Trophoblast cell (in vitro differentiated cells and primary cell): Measurements from ENCODE around the gene MAGI1.

ENCODE experiments used
- DNase-seq, 2 donors: peaks; one replicate each; pipeline ENCODE4 v3.0.0-alpha.2; 2016
- H2AFZ ChIP-seq: 2 replicates; pipeline ENCODE4 v1.6.1; 2013; ENCODE audit warnings: low read length, moderate library complexity, mild to moderate bottlenecking; ENCODE audit not compliant: insufficient read depth, poor library complexity
- H2AK5ac ChIP-seq: 2 replicates; pipeline ENCODE4 v1.6.1; 2013; ENCODE audit warnings: mild to moderate bottlenecking, low read length
- H2BK120ac ChIP-seq: 2 replicates; pipeline ENCODE4 v1.6.1; 2013; ENCODE audit warnings: low read length, mild to moderate bottlenecking, moderate library complexity; ENCODE audit not compliant: insufficient read depth, poor library complexity
- H2BK12ac ChIP-seq: 2 replicates; pipeline ENCODE4 v1.6.1; 2013; ENCODE audit warnings: mild to moderate bottlenecking, low read length, moderate library complexity
- H2BK5ac ChIP-seq: 2 replicates; pipeline ENCODE4 v1.6.1; 2013; ENCODE audit warnings: low read length, low read depth, moderate library complexity, mild to moderate bottlenecking; ENCODE audit not compliant: poor library complexity
- H3K14ac ChIP-seq: 2 replicates; pipeline ENCODE4 v1.6.1; 2013; ENCODE audit warnings: mild to moderate bottlenecking, low read length
- H3K18ac ChIP-seq: 2 replicates; pipeline ENCODE4 v1.6.1; 2013; ENCODE audit warnings: mild to moderate bottlenecking, low read length
- H3K23ac ChIP-seq: 2 replicates; pipeline ENCODE4 v1.6.1; 2013; ENCODE audit warnings: low read length
- H3K27ac ChIP-seq: 2 replicates; pipeline ENCODE4 v1.5.1; 2013; ENCODE audit warnings: low read depth, mild to moderate bottlenecking, inconsistent platforms, low read length, moderate library complexity
- H3K27me3 ChIP-seq: 2 replicates; pipeline ENCODE4 v1.6.1; 2013; ENCODE audit warnings: inconsistent platforms, mild to moderate bottlenecking, low read length, moderate library complexity; ENCODE audit not compliant: insufficient read depth
- H3K36me3 ChIP-seq, 2 experiments: 1 replicate in 1 of 2; 2 replicates in 1 of 2; pipeline ENCODE4 v1.6.1; 2013; ENCODE audit warnings: low read length in 2 of 2, mild to moderate bottlenecking in 2 of 2, moderate library complexity in 1 of 2; ENCODE audit not compliant: insufficient read depth in 2 of 2, control insufficient read depth in 1 of 2
- H3K4ac ChIP-seq: 2 replicates; pipeline ENCODE4 v1.6.1; 2013; ENCODE audit warnings: low read depth, mild to moderate bottlenecking, low read length, moderate library complexity
- H3K4me1 ChIP-seq, 2 experiments: 1 replicate in 1 of 2; 2 replicates in 1 of 2; pipeline ENCODE4 v1.6.1; 2013; ENCODE audit warnings: low read length in 2 of 2, mild to moderate bottlenecking in 2 of 2, moderate library complexity in 1 of 2; ENCODE audit not compliant: insufficient read depth in 2 of 2, control insufficient read depth in 1 of 2
- H3K4me2 ChIP-seq: 2 replicates; pipeline ENCODE4 v1.6.1; 2013; ENCODE audit warnings: inconsistent platforms, mild to moderate bottlenecking, low read length, moderate library complexity
- H3K4me3 ChIP-seq: 2 replicates; pipeline ENCODE4 v1.5.1; 2013; ENCODE audit warnings: mild to moderate bottlenecking, low read depth, low read length, inconsistent platforms
- H3K79me1 ChIP-seq: one replicate; pipeline ENCODE4 v1.6.1; 2013; ENCODE audit warnings: low read length
- H3K79me2 ChIP-seq: 2 replicates; pipeline ENCODE4 v1.6.1; 2013; ENCODE audit warnings: low read length, mild to moderate bottlenecking; ENCODE audit not compliant: control insufficient read depth, insufficient read depth, poor library complexity
- H3K9ac ChIP-seq: 2 replicates; pipeline ENCODE4 v1.6.1; 2013; ENCODE audit warnings: mild to moderate bottlenecking, low read length
- H3K9me3 ChIP-seq: 2 replicates; pipeline ENCODE4 v1.6.1; 2013; ENCODE audit warnings: low read depth, mild to moderate bottlenecking, control low read depth, inconsistent platforms, low read length; ENCODE audit not compliant: insufficient read depth
- H4K12ac ChIP-seq: 2 replicates; pipeline ENCODE4 v1.6.1; 2013; ENCODE audit warnings: low read depth, mild to moderate bottlenecking, low read length, moderate library complexity
- H4K8ac ChIP-seq: 2 replicates; pipeline ENCODE4 v1.6.1; 2013; ENCODE audit warnings: low read depth, mild to moderate bottlenecking, low read length, moderate library complexity
- H4K91ac ChIP-seq: one replicate; pipeline ENCODE4 v1.6.1; 2013; ENCODE audit warnings: low read depth, mild to moderate bottlenecking, low read length, moderate library complexity
- WGBS: extraction: QIAGEN DNeasy Blood & Tissue Kit; methylation state at CpG from one replicate; pipeline ENCODE4 v1.1.7; 2013; ENCODE audit warnings: missing lambda C conversion rate; ENCODE audit not compliant: insufficient read length, insufficient coverage; ENCODE audit errors: extremely low coverage; 5-methylcytosine and 5-hydroxymethylcytosine counted together

The MAGI1 gene

GRCh38 chr3:65796676-65797075 lies 242.0 kb downstream of the MAGI1 start:
- H3K27me3 ChIP-seq, result no peaks in the 10 kb centered on the region
- no CpG with 5 or more reads among the region's 4 CpGs for WGBS
- no peak overlapping the region for H3K27ac ChIP-seq
- no peak overlapping the region for H2BK120ac ChIP-seq
- no peaks in the 10 kb centered on the region for H3K9me3 ChIP-seq
- no peak overlapping the region for H2BK5ac ChIP-seq
- H4K12ac ChIP-seq, result no peak overlapping the region
- H3K4me3 ChIP-seq, result no peak overlapping the region
- no peak overlapping the region for H2AFZ ChIP-seq
- H4K91ac ChIP-seq, result no peak overlapping the region
- H3K9ac ChIP-seq, result no peak overlapping the region
- H2BK12ac ChIP-seq, result no peak overlapping the region
- H3K14ac ChIP-seq, result no peak overlapping the region
- H3K4me1 ChIP-seq, result peaks cover 7 to 9% of the 10 kb centered on the region in 2 experiments
- H3K79me1 ChIP-seq, result peaks cover 8% of the 10 kb centered on the region
- H3K23ac ChIP-seq, result no peak overlapping the region
- no peak overlapping the region for H4K8ac ChIP-seq
- no peaks in the 10 kb centered on the region for H3K36me3 ChIP-seq
- H3K4ac ChIP-seq, result no peak overlapping the region
- peak; percentile 10 to 25 for DNase-seq
- no peak overlapping the region for H3K18ac ChIP-seq
- no peaks in the 10 kb centered on the region for H3K79me2 ChIP-seq
- H3K4me2 ChIP-seq, result no peak overlapping the region
- H2AK5ac ChIP-seq, result no peak overlapping the region

GRCh38 chr3:65795166-65795565 lies 243.6 kb downstream of the MAGI1 start:
- no CpG with 5 or more reads among the region's 2 CpGs for WGBS
- no peak overlapping the region for H4K91ac ChIP-seq
- no peak overlapping the region for H3K4me3 ChIP-seq
- H4K12ac ChIP-seq, result no peak overlapping the region
- H3K4me2 ChIP-seq, result no peak overlapping the region
- no peak overlapping the region for H2BK5ac ChIP-seq
- H2BK12ac ChIP-seq, result no peak overlapping the region
- DNase-seq, result no peak
- no peak overlapping the region for H2AFZ ChIP-seq
- H3K79me1 ChIP-seq, result peaks cover 8% of the 10 kb centered on the region
- H3K79me2 ChIP-seq, result no peaks in the 10 kb centered on the region
- peaks cover 1% of the 10 kb centered on the region for H3K9me3 ChIP-seq
- H2AK5ac ChIP-seq, result no peak overlapping the region
- no peak overlapping the region for H3K14ac ChIP-seq
- no peaks in the 10 kb centered on the region for H3K27me3 ChIP-seq
- H4K8ac ChIP-seq, result no peak overlapping the region
- H3K23ac ChIP-seq, result no peak overlapping the region
- no peak overlapping the region for H3K18ac ChIP-seq
- H3K36me3 ChIP-seq, result no peaks in the 10 kb centered on the region
- H2BK120ac ChIP-seq, result no peak overlapping the region
- H3K27ac ChIP-seq, result no peak overlapping the region
- H3K4ac ChIP-seq, result no peak overlapping the region
- no peak overlapping the region for H3K9ac ChIP-seq
- peaks cover 7 to 9% of the 10 kb centered on the region in 2 experiments for H3K4me1 ChIP-seq

- Histone ChIP-seq H3K9me3 (peaks cover 1% of the 10 kb centered on the region), H2BK5ac (no peak overlapping the region), H3K36me3 (no peaks in the 10 kb centered on the region), H4K91ac (no peak overlapping the region), H2AK5ac (no peak overlapping the region), H3K4ac (no peak overlapping the region), H4K12ac (no peak overlapping the region), H3K79me2 (no peaks in the 10 kb centered on the region), H3K4me3 (no peak overlapping the region), H3K27ac (peak overlapping the region; percentile 30), H3K14ac (no peak overlapping the region), H3K27me3 (no peaks in the 10 kb centered on the region), H3K4me2 (peak overlapping the region; percentile 34), H2AFZ (no peak overlapping the region), H3K9ac (no peak overlapping the region), H2BK12ac (no peak overlapping the region), H3K4me1 (peaks cover 7 to 9% of the 10 kb centered on the region in 2 experiments), H4K8ac (no peak overlapping the region), H3K23ac (no peak overlapping the region), H3K18ac (no peak overlapping the region), H2BK120ac (no peak overlapping the region), H3K79me1 (peaks cover 8% of the 10 kb centered on the region)
- peak; percentile 3 to 73 for DNase-seq
- no CpG with 5 or more reads among the region's 8 CpGs for WGBS
Observed at GRCh38 chr3:65793495-65794200, 245.1 kb downstream of the MAGI1 start.

GRCh38 chr3:65788461-65788860 lies 250.3 kb downstream of the MAGI1 start:
- Histone ChIP-seq H3K36me3 (no peaks in the 10 kb centered on the region), H3K27ac (no peak overlapping the region), H2BK12ac (no peak overlapping the region), H3K27me3 (no peaks in the 10 kb centered on the region), H4K91ac (no peak overlapping the region), H3K14ac (no peak overlapping the region), H2BK120ac (no peak overlapping the region), H4K12ac (no peak overlapping the region), H3K4me1 (no peaks in the 10 kb centered on the region), H4K8ac (no peak overlapping the region), H3K4me3 (no peak overlapping the region), H3K79me1 (peaks cover 5% of the 10 kb centered on the region), H3K79me2 (no peaks in the 10 kb centered on the region), H3K4ac (no peak overlapping the region), H2AFZ (no peak overlapping the region), H2BK5ac (no peak overlapping the region), H3K9me3 (peaks cover 1% of the 10 kb centered on the region), H3K23ac (no peak overlapping the region), H2AK5ac (no peak overlapping the region), H3K9ac (no peak overlapping the region), H3K18ac (no peak overlapping the region), H3K4me2 (no peak overlapping the region)
- DNase-seq, result no peak
- no CpG with 5 or more reads among the region's 2 CpGs for WGBS
